Activated T-cell treated with anti-CD3 and anti-CD28 coated beads for 4 hours (primary cell): ENCODE data around the gene NAV2.
"Not testable (repeated sequence)": the region's sequence is repeated elsewhere in the genome, so short reads cannot be mapped to it uniquely, and the experiment has no call there.

Experiments used
- DNase-seq: peaks from one replicate; pipeline ENCODE4 v3.0.0-alpha.2; 2020

The NAV2 gene

DNA sequence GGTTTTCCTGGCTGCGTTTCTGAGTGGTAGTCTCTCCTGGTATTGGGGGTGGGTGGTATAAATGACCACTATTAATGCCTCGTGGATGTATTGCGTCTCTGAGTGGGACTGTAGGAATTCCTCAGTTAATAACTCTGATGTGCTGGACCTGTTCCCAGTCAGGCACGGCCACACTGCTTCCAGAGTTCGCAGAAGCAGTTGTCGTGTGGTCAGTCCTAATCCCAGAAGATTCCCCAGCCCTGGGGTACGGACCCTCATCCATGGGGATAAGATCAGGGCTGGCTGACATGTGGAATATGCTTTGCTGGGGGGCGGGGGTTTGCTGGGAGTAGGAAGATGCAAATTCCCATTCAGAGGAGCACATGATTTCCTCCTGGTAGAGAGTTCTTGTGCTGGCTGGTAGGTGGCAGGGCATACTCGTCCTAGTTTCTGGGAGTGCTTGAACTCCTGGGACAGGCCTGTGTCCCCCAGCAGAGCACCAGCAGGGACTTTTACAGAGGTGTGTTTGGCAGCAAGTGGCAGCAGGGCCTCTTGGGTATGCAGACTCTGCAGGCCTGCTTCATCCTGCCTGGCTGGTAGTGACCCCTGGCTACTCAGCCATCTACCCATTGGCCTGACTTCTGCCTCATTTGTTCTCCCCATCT is 157.4 kb downstream of the NAV2 start:
- no peak for DNase-seq

GRCh38 chr11:19871531-19871930 is 158.9 kb downstream of the NAV2 start:
- no peak for DNase-seq

DNA sequence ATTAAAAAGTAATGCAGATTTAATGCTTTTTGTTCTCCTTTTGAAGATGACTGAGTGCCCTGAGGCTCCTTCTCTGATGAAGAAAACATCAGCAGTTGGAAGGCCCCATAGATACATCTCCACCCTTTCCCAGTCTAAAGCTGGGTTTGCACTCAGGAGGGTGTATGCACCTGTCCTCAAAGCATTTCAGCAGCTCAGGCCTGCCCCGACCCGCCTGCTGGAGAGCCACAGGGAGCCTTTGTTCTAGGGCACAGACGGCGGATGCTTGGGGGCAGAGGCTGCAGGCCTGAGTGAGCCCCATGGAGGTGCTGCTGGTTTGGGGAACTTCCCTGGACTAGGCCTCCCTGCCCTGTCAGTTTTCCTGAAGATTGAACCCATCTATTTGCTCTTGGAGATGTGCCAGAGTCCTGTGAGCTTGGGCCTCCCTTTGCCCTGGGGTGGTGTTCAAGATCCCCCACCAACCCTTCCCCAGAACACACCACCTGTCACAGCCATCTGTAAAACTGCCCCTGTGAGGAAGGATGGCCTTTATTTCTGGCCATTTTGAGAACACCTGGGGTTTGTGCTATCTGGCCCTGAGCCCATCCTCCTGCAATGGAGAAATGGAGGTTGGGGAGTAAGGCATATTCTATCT is 160.0 kb downstream of the NAV2 start:
- DNase-seq = no peak

- no peak for DNase-seq
These were observed 161.1 kb downstream of the NAV2 start for GRCh38 chr11:19873730-19874129.

GRCh38 chr11:19874266-19874665 is 161.6 kb downstream of the NAV2 start:
- DNase-seq = no peak

DNA sequence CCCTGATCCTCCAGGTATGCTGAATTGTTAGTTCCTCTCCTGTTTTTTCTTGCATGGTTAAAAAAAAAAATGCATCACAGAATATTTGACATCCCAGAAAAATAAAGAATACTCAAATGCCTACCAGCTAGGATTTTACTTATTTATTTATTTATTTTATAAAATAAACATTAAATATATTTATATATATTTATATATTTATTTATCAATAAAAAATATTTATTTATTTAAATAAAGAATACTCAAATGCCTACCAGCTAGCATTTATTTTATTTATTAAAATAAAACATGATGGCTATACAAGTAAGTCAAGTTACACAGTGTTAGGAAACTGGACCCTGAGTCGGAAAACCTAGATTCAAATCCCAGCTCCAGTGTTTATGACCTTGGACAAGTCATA is 164.1 kb downstream of the NAV2 start:
- no peak for DNase-seq

GRCh38 chr11:19878520-19878919 is 165.9 kb downstream of the NAV2 start:
- DNase-seq = no peak

DNA sequence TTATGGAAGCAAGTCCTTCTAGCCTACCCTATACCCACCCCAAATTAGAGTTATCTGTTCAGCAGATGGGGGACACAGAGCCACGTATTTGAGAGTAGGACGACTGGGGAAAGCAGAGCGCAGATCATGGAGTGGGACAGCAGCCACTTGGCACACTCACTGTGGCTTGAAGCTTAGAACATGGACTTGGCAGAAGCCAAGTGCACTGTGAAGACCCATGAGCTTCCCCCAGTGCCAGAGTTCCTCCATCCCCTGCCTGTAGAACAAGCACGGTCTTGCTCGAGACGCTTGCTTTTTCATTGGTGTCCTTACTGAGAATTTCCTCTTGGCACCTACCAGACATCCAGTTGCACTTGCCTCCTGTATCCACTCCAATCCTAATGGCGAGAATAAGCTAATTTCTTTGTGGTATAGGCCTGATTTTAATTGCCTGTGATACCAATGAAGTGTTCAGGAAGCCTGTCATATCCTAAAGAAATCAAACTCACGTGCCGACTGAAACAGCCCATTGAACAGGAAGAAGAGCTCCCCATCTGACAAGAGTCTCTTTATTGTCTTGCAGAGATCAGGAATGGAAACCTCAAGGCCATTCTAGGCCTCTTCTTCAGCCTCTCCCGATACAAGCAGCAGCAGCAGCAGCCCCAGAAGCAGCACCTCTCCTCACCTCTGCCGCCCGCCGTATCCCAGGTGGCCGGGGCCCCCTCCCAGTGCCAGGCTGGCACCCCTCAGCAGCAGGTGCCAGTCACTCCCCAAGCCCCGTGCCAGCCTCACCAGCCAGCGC is 166.9 kb downstream of the NAV2 start:
- DNase-seq = no peak

DNA sequence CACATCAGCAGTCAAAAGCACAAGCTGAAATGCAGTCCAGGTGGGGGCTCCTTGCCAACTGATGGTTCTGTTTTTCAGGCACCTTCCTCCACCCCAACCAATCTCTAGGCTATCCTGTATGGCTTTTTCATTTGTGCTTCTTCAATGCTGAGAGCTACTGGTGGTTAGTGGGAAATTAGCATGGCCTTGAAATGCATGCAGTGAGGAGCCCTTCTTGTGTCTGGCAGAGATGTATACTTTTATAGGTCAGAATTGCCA is 167.4 kb downstream of the NAV2 start:
- DNase-seq = no peak

DNA sequence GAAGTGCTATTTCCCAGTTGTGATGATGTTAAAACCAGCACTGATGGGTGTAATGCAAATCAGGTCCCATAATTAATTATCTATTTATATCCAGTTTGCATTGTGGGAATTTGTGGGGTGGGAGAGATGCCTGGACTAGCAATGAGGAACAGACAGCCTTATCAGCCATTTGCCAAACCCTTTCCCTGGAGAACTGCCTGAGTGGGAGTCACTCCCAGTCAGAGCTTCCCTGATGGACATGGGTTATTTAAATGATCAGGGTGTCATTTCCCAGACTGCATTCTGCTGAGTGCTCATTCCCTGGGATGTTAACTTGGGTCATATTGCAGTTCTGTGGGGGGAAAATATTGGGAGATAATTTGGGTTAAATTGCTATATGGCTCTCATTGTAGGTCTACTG is 168.5 kb downstream of the NAV2 start:
- DNase-seq = no peak

DNA sequence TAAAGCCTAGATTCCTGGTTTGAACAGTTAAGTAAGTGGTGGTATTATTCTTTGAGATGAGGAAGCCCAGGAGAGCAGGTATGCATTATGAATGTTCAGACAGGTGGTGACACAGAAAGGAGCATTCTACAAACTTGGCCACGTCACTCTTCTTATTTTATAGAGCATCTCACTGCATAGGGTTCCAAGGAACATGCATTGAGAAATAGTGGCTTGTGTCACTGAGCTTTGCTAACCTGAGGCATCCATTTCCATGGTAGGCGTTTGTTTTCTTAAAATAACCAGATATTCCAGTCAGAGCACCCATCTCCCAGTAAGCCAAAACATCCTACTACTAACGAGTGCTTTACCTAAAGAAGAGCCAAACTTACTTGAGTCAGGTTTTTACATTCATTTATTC is 169.7 kb downstream of the NAV2 start:
- no peak for DNase-seq

GRCh38 chr11:19886498-19886897 is 173.9 kb downstream of the NAV2 start:
- no peak for DNase-seq

DNA sequence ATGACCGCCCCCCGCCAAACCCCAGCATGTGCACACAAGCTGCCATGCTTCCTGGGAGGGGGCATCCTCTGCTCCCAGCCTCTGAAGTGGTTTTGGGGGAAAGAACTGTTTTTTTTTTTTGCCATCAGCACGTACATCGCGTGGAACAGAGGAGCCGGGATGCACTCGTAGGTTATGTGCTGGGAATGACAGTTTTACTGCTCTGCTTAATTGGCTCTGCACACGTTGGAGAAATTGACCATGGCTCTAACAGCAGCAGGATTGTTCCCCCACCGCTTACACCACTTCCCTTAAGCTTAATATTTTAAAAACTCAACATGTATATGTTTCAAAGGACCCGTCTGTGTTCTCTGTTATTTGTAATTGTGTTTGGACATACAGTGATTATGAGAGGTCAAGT is 175.2 kb downstream of the NAV2 start:
- DNase-seq = no peak

DNA sequence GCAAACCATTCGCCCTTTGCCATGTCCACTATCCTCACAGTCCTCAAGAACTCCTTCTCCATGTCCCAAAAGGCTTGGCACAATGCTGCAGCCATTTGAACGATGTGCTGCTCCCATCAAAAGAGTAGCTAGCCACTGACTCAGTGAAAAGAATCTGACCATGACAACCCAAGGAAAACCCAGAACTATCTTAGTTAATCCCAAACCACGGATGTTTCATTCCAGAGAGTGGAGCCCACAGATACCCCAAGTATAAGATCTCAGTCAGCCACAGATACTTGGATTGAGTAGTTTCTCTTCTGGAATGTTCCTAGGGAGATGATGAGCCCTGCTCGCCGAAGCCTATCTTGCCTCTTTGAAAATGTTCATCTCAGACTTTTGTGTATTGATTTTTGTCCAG is 176.9 kb downstream of the NAV2 start:
- DNase-seq = no peak

DNA sequence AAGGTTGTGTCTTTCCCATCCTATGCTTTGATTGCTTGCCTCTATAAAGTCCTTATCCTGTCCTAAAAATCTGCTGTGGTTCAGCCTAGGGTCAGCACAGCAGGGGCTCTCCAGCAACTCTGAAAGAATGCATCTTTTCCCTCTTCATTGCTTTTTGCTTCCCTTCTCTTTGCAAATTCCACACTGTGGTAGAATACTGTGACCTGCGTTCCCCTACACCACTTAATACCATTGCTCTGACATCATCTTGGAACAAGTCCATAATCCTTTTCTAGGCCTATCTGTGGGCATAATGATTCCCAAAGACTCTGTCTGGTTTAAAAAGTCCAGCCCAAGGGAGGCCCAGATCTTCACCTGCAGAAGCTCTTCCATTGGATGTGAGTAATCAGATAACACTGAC is 177.7 kb downstream of the NAV2 start:
- DNase-seq = no peak

DNA sequence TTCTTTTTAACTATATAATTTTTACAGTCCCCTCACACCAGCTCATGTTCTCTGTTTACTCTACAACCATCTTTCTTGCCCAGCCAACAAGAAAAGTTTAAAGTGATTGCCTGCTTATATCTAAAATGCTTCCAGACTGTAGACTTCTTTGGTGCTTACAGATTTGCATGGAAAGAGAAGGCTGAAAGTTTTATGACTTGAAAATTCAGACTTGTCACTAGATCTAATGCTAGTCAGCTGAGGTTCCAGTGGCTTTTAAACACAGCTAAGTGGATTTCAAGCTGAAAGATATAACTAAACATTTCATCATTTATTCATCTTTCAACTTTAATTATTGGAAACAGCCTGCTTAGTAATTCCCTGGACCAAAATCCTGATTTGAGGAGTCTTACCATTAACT is 178.4 kb downstream of the NAV2 start:
- no peak for DNase-seq

- DNase-seq = no peak
These were observed 179.8 kb downstream of the NAV2 start for GRCh38 chr11:19892387-19892786.

DNA sequence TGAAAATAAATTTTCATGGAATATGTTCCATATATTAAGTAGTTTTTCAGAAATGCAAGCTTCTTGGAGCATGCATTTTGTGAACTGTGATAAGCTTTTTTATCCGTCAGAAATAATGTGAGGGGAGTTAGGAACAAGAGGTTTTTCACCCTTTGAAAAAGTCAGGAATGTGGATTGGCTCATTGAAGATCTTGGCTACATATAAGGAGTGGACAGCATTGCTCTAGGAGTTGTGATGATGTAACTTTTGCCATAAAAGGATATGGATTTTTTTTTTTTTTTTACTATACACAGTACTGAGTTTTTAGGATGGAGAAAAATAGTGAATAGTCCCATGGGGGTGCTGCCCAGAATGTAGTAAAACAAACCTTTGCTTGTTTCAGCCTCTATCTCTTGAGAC is 180.2 kb downstream of the NAV2 start:
- DNase-seq = no peak

- no peak for DNase-seq
These were observed 181.8 kb downstream of the NAV2 start for GRCh38 chr11:19894404-19894803.

DNA sequence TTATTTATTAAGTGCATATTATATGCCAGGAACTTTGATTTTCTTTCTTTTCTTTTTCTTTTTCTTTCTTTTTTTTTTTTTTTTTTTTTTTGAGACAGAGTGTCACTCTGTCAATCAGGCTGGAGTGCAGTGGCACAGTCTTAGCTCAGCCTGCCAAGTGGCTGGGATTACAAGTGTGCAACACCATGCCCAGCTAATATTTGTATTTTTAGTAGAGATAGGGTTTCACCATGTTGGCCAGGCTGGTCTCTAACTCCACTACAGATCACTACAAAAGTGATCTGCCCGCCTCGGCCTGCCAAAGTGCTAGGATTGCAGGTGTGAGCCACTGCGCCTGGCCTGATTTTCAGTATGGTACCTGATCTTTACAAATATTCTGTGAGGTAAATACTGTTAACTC is 182.4 kb downstream of the NAV2 start:
- not testable (repeated sequence) for DNase-seq

- DNase-seq = no peak
These were observed 183.1 kb downstream of the NAV2 start for GRCh38 chr11:19895776-19896175.

DNA sequence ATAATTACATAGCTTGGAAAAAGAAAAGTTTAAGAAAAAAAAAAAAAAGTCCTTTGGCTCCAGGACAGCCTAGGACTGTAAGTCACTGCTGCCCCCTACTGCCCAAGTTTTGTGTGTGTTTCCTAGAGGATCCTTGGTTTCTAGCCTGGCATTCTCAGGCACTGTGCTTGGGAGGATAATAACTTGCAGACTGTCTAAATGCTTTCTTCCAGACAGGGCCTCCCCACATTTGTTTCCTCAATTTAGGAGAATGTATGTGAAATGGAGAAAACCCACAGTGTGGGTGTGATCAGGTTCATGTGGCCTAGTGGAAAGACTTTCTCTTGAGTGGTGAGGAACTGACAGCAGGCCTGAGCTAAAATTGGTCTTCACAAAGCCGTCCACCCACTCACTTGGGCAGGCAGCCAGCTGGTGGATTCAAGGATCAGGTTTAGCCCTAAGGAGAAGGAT is 191.0 kb downstream of the NAV2 start:
- peak; percentile 17 for DNase-seq

DNA sequence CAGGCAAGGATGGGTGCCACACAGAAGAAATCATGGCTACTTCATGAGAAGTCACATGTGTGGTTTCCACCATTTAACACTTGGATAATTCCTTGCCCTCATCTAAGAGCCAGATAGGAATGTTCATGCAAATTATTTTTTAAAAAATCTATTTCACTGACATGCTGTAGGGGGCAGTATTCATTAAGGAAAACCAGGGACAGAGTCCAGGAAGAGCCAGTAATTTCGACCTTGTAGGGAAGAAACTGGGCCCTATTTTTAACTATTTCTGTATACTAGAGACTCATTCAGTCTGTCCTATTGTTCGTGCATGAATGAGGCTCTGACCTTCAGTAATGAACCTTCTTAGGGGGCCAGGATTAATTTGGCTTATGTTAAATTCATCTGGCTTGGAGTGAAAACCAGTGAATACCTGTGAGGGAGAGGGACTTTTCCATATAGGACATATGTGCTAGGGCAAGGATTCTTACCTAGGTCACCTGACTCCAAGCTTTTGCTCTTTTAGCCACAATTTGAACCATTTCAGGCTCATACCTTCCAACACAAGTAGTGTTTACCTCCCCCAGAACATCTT is 192.7 kb downstream of the NAV2 start:
- no peak for DNase-seq

DNA sequence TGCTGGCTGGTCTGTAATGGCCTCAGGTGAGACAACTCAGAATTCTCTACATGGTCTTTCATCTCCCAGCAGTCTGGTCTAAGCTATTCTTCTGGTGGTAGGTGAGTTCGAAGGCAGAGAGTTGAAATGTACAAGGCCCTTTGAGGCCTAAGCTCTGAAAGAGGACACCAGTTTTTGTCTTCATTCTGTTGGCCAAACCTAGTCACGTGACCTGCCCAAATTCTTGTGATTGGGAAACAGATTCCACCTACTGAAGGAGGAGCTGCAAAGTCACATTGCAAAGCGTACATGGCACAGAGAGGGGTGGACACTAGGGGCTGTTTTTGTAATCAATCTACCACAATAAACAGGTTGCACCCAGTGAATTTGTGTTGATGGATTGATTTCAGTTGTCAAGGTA is 193.5 kb downstream of the NAV2 start:
- no peak for DNase-seq
